ENCODE measurements around the gene SKA1. TPM values are rescaled to one million over a fixed set of nuclear protein-coding genes. Genes with fewer than 3 reads are reported as not detected.

The SKA1 gene
- polyA plus RNA-seq, 1 donor from 2014 or later = 0.97 TPM

- H3K9ac ChIP-seq (ENCODE audit: low read length) = no peak overlapping the region
- H3F3A ChIP-seq (ENCODE audit: insufficient read depth, low read length, poor library complexity, severe bottlenecking) = no peaks in the 10 kb centered on the region
- no peaks in the 10 kb centered on the region for H3K9me2 ChIP-seq (ENCODE audit: insufficient read depth, low read length)
- no peak overlapping the region for H3K4me2 ChIP-seq (ENCODE audit: low read length)
- H4K20me1 ChIP-seq (ENCODE audit: insufficient read depth) = no peaks in the 10 kb centered on the region
- peaks cover 3% of the 10 kb centered on the region for H3K9me3 ChIP-seq (ENCODE audit: low read length)
- H3K4me3 ChIP-seq (ENCODE audit: low read length) = no peak overlapping the region
- H3K27ac ChIP-seq (ENCODE audit: low read length) = no peak overlapping the region
- no peaks in the 10 kb centered on the region for H3K27me3 ChIP-seq (ENCODE audit: insufficient read depth, low read depth, low read length)
- no peaks in the 10 kb centered on the region for H3K79me2 ChIP-seq (replicated peaks; ENCODE audit: insufficient read depth, low read length)
- no peaks in the 10 kb centered on the region for H3K36me3 ChIP-seq (ENCODE audit: insufficient read depth, low read length)
- H2AFZ ChIP-seq (ENCODE audit: low read depth, low read length) = no peak overlapping the region
- TF ChIP-seq POLR2AphosphoS5 (IDR thresholded peaks at IDR 0.05) = no peak
- no peak for TF ChIP-seq EP300 (conservative IDR thresholded peaks at IDR 0.05; ENCODE audit: poor library complexity, severe bottlenecking)
- TF ChIP-seq MXI1 (conservative IDR thresholded peaks at IDR 0.05; ENCODE audit: poor library complexity, severe bottlenecking) = no peak
- no peak for TF ChIP-seq REST (IDR thresholded peaks at IDR 0.05; ENCODE audit: borderline replicate concordance)
- TF ChIP-seq EZH2 (IDR thresholded peaks at IDR 0.05; ENCODE audit: borderline replicate concordance, insufficient read depth, low read length, poor library complexity, severe bottlenecking) = no peak
- no peak for TF ChIP-seq TAF1 (IDR thresholded peaks at IDR 0.05; ENCODE audit: low read depth)
- no peak for TF ChIP-seq CTCF (IDR thresholded peaks at IDR 0.05; ENCODE audit: poor library complexity, severe bottlenecking)
- no peak for TF ChIP-seq SMC3 (conservative IDR thresholded peaks at IDR 0.05; ENCODE audit: poor library complexity)
- no peak for TF ChIP-seq RAD21 (conservative IDR thresholded peaks at IDR 0.05)
Observed at GRCh38 chr18:50424877-50425690, 50.2 kb downstream of the SKA1 start.

- no peak overlapping the region for H3K4me3 ChIP-seq (ENCODE audit: low read length)
- H3K9ac ChIP-seq (ENCODE audit: low read length) = no peak overlapping the region
- peaks cover 3% of the 10 kb centered on the region for H3K9me3 ChIP-seq (ENCODE audit: low read length)
- no peak for TF ChIP-seq EP300 (conservative IDR thresholded peaks at IDR 0.05; ENCODE audit: poor library complexity, severe bottlenecking)
- no peaks in the 10 kb centered on the region for H3K9me2 ChIP-seq (ENCODE audit: insufficient read depth, low read length)
- H3K27me3 ChIP-seq (ENCODE audit: insufficient read depth, low read depth, low read length) = no peaks in the 10 kb centered on the region
- no peaks in the 10 kb centered on the region for H3F3A ChIP-seq (ENCODE audit: insufficient read depth, low read length, poor library complexity, severe bottlenecking)
- no peak overlapping the region for H2AFZ ChIP-seq (ENCODE audit: low read depth, low read length)
- no peaks in the 10 kb centered on the region for H3K79me2 ChIP-seq (replicated peaks; ENCODE audit: insufficient read depth, low read length)
- no peak overlapping the region for H3K27ac ChIP-seq (ENCODE audit: low read length)
- H4K20me1 ChIP-seq (ENCODE audit: insufficient read depth) = no peaks in the 10 kb centered on the region
- H3K4me2 ChIP-seq (ENCODE audit: low read length) = no peak overlapping the region
- H3K36me3 ChIP-seq (ENCODE audit: insufficient read depth, low read length) = no peaks in the 10 kb centered on the region
Observed at GRCh38 chr18:50427896-50428295, 53.0 kb downstream of the SKA1 start.

Data from neural cell (in vitro differentiated cells).